Brain microvascular endothelial cell (primary cell): ENCODE data around the gene TPRA1.

ENCODE experiments used
- DNase-seq: peaks from one replicate; pipeline ENCODE4 v3.0.0-alpha.2; 2020
- H3K27ac ChIP-seq: fragments of 250-450 bp; sonication (Bioruptor Pico); 2 replicates; pipeline ENCODE4 v1.5.1; 2020; ENCODE audit warnings: mild to moderate bottlenecking, moderate library complexity
- H3K27me3 ChIP-seq: fragments of 250-450 bp; sonication (Bioruptor Pico); replicated peaks from 2 replicates; pipeline ENCODE4 v1.5.1; 2020; ENCODE audit warnings: mild to moderate bottlenecking
- H3K36me3 ChIP-seq: fragments of 250-450 bp; sonication (Bioruptor Pico); replicated peaks from 2 replicates; pipeline ENCODE4 v1.5.1; 2020; ENCODE audit warnings: mild to moderate bottlenecking
- H3K4me3 ChIP-seq: 2 replicates; pipeline ENCODE4 v1.5.1; 2011; ENCODE audit warnings: low read depth, mild to moderate bottlenecking, control low read depth, low read length, moderate library complexity
- in situ Hi-C: cut with HindIII; loops from 2 replicates; pipeline ENCODE4 v1.10.0; 2017; ENCODE audit warnings: low sequenced_read_pairs, low pct_ligation_motif_present
- TF ChIP-seq, protein P1 (sequence below): IDR thresholded peaks from 2 replicates; pipeline ENCODE4 v1.5.1; 2011; ENCODE audit warnings: low read depth, mild to moderate bottlenecking, moderate library complexity, low read length, control low read depth, inconsistent platforms; ENCODE audit errors: missing control alignments

The TPRA1 gene

DNA sequence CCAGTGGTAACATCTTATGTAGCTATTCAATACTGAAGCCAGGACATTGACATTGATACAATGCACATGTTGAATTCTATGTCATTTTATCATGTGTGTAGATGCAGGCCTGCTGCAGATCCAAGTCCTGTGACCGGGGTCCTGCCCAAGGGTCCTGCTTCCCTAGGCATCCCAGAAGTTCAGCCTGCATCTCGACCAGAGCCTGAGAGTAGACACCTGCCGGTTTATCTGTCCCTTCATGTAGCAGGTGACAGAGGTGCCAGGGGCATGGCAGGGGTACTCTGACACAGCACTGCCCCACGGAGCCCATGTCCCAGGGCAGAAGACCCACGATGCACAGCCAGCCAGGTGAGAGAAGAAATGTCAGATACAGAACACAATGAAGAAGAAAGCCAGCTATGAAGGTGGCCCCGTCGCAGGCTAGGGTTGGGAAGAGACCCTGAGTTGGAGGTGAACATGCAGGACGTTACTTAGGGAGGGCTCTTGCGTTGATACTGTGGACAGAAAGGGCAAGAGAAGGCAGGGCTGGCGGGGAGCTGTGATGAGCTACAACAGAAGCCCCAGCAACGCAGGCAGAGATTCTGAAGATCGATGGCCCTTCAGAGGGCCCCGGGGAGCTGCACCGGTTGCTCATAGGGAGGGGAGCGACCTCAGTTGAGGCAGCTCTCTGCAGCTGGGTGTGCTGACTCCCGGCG is 51.0 kb downstream of the TPRA1 start:
- in situ Hi-C loops, result no loop called here
- no peak for DNase-seq
- Histone ChIP-seq H3K36me3 (no peaks in the 10 kb centered on the region), H3K27me3 (no peaks in the 10 kb centered on the region), H3K4me3 (no peak overlapping the region), H3K27ac (no peak overlapping the region)
- TF ChIP-seq, protein P1, sequence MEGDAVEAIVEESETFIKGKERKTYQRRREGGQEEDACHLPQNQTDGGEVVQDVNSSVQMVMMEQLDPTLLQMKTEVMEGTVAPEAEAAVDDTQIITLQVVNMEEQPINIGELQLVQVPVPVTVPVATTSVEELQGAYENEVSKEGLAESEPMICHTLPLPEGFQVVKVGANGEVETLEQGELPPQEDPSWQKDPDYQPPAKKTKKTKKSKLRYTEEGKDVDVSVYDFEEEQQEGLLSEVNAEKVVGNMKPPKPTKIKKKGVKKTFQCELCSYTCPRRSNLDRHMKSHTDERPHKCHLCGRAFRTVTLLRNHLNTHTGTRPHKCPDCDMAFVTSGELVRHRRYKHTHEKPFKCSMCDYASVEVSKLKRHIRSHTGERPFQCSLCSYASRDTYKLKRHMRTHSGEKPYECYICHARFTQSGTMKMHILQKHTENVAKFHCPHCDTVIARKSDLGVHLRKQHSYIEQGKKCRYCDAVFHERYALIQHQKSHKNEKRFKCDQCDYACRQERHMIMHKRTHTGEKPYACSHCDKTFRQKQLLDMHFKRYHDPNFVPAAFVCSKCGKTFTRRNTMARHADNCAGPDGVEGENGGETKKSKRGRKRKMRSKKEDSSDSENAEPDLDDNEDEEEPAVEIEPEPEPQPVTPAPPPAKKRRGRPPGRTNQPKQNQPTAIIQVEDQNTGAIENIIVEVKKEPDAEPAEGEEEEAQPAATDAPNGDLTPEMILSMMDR, result no peak

DNA sequence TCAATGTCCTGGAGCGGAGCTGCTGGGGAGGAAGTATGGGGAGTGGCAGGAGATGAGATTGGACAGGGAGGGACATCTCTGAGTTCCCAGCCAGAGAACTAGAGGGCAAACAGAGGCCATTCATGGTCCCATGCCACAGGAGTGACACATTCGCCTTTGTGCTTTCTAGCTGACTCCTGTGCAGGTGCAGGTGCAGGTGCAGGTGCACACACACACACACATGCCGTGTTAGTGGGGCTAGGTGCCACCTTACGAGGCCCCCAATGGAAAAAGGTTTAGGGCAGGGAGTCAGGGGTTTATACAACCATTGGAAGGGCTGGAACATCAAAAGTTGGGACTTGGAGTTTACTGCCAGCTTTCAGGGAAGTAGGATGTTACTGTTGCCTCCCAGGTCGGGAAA is 52.0 kb downstream of the TPRA1 start:
- no peaks in the 10 kb centered on the region for H3K27me3 ChIP-seq
- H3K4me3 ChIP-seq, result no peak overlapping the region
- in situ Hi-C loops, result no loop called here
- no peaks in the 10 kb centered on the region for H3K36me3 ChIP-seq
- no peak overlapping the region for H3K27ac ChIP-seq
- TF ChIP-seq, protein P1, result no peak
- DNase-seq, result no peak

GRCh38 chr3:127536830-127537812 is 53.4 kb downstream of the TPRA1 start:
- H3K27me3 ChIP-seq, result no peaks in the 10 kb centered on the region
- in situ Hi-C loops, result no loop called here
- no peak for DNase-seq
- H3K4me3 ChIP-seq, result no peak overlapping the region
- H3K36me3 ChIP-seq, result no peaks in the 10 kb centered on the region
- TF ChIP-seq, protein P1, result no peak
- H3K27ac ChIP-seq, result no peak overlapping the region

GRCh38 chr3:127535901-127536829 is 54.4 kb downstream of the TPRA1 start:
- in situ Hi-C loops, result no loop called here
- no peak for DNase-seq
- H3K36me3 ChIP-seq, result no peaks in the 10 kb centered on the region

More at GRCh38 chr3:127535901-127536829, 54.4 kb downstream of the TPRA1 start:
- Histone ChIP-seq H3K4me3 (no peak overlapping the region), H3K27ac (no peak overlapping the region), H3K27me3 (no peaks in the 10 kb centered on the region)
- TF ChIP-seq, protein P1, result no peak
